ENCODE measurements around the gene DPP6. TPM values are rescaled to one million over a fixed set of nuclear protein-coding genes. Genes with fewer than 3 reads are reported as not detected.

DPP6 gene
- total RNA-seq, 1 donor from 2014 or later, result not detected

GRCh38 chr7:154695836-154696235 lies 643.6 kb downstream of the DPP6 start:
- DNase-seq (ENCODE audit: low read depth in 2 of 2), result no peak

GRCh38 chr7:154696556-154696955 lies 644.4 kb downstream of the DPP6 start:
- DNase-seq (ENCODE audit: low read depth in 2 of 2), result no peak

GRCh38 chr7:154698726-154699291 lies 646.6 kb downstream of the DPP6 start:
- no peak for DNase-seq (ENCODE audit: low read depth in 2 of 2)

GRCh38 chr7:154699417-154699816 lies 647.2 kb downstream of the DPP6 start:
- DNase-seq (ENCODE audit: low read depth in 2 of 2), result no peak

- no peak for DNase-seq (ENCODE audit: low read depth in 2 of 2)
Measured at GRCh38 chr7:154709840-154710520, 657.8 kb downstream of the DPP6 start.

GRCh38 chr7:154720016-154720415 lies 667.8 kb downstream of the DPP6 start:
- DNase-seq (ENCODE audit: low read depth in 2 of 2), result no peak

- DNase-seq (ENCODE audit: low read depth in 2 of 2), result no peak
Measured at GRCh38 chr7:154721086-154721485, 668.9 kb downstream of the DPP6 start.

GRCh38 chr7:154726368-154726767 lies 674.2 kb downstream of the DPP6 start:
- no peak for DNase-seq (ENCODE audit: low read depth in 2 of 2)

- DNase-seq (ENCODE audit: low read depth in 2 of 2), result no peak
Measured at GRCh38 chr7:154729056-154729455, 676.9 kb downstream of the DPP6 start.

- no peak for DNase-seq (ENCODE audit: low read depth in 2 of 2)
Measured at GRCh38 chr7:154735766-154736165, 683.6 kb downstream of the DPP6 start.

- no peak for DNase-seq (ENCODE audit: low read depth in 2 of 2)
Measured at GRCh38 chr7:154736389-154736788, 684.2 kb downstream of the DPP6 start.

- no peak for DNase-seq (ENCODE audit: low read depth in 2 of 2)
Measured at GRCh38 chr7:154738216-154738615, 686.0 kb downstream of the DPP6 start.

- no peak for DNase-seq (ENCODE audit: low read depth in 2 of 2)
Measured at GRCh38 chr7:154741131-154741530, 688.9 kb downstream of the DPP6 start.

GRCh38 chr7:154743206-154743605 lies 691.0 kb downstream of the DPP6 start:
- no peak for DNase-seq (ENCODE audit: low read depth in 2 of 2)

GRCh38 chr7:154744256-154744860 lies 692.2 kb downstream of the DPP6 start:
- DNase-seq (ENCODE audit: low read depth in 2 of 2), result no peak

- DNase-seq (ENCODE audit: low read depth in 2 of 2), result no peak
Measured at GRCh38 chr7:154744861-154745258, 692.7 kb downstream of the DPP6 start.

GRCh38 chr7:154746571-154747360 lies 694.6 kb downstream of the DPP6 start:
- no peak for DNase-seq (ENCODE audit: low read depth in 2 of 2)

GRCh38 chr7:154748089-154748786 lies 696.0 kb downstream of the DPP6 start:
- no peak for DNase-seq (ENCODE audit: low read depth in 2 of 2)

- DNase-seq (ENCODE audit: low read depth in 2 of 2), result no peak
Measured at GRCh38 chr7:154750353-154750801, 698.2 kb downstream of the DPP6 start.

- DNase-seq (ENCODE audit: low read depth in 2 of 2), result no peak
Measured at GRCh38 chr7:154753226-154753625, 701.0 kb downstream of the DPP6 start.

GRCh38 chr7:154757756-154758155 lies 705.6 kb downstream of the DPP6 start:
- no peak for DNase-seq (ENCODE audit: low read depth in 2 of 2)

- no peak for DNase-seq (ENCODE audit: low read depth in 2 of 2)
Measured at GRCh38 chr7:154759989-154760388, 707.8 kb downstream of the DPP6 start.

Data from dermis microvascular lymphatic vessel endothelial cell (primary cell).